Measurements from ENCODE around the gene AMH. TPM values are rescaled to one million over a fixed set of nuclear protein-coding genes. Genes with fewer than 3 reads are reported as not detected.

AMH gene
- total and polyA plus RNA-seq, 2 of the 13 experiments (the other 11 are each of a cell fraction or from before 2014, with no cell fraction given) = 0.03 to 0.18 TPM

DNA sequence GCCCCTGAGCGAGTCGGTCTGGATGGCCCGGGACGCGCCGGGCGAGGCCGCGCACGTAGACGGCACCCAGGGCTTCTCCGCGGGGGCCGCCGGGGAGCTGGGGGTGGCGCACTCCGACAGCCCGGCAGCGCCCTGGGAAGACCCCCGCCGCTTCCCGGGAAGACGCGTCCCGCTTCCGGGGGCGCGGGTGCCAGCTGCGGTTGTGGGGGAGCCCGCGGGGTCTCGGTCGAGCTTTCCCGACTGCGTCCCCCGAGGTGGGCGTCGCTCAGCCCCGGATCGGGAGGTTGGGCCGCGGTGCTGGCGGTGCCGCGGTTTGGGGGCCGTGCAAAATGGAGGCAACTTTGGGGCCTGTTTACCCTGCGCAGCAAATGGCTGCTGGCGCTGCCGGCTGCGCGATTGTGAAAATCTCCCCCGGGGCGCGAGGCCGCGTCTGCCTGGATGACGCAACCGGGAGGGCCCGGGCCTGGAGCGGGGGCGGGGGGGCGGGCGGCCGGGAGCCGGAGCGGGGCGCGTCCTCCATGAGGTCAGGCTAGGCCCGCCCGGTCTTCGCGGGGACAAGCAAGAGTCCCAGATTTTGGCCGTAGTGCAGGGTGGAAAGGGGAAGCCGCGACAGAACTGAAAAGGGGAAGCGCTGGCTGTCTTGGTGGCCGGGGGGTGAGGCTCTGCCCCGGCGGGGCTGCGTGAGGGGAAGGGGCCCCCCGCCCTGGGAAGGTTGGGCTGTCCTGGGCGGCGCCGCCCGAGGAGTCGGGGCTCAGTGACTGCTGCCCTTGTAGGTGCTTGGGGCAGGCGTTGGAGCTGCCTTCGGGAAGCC lies 21.5 kb downstream of the AMH start (continued):
- TF ChIP-seq, protein P1, sequence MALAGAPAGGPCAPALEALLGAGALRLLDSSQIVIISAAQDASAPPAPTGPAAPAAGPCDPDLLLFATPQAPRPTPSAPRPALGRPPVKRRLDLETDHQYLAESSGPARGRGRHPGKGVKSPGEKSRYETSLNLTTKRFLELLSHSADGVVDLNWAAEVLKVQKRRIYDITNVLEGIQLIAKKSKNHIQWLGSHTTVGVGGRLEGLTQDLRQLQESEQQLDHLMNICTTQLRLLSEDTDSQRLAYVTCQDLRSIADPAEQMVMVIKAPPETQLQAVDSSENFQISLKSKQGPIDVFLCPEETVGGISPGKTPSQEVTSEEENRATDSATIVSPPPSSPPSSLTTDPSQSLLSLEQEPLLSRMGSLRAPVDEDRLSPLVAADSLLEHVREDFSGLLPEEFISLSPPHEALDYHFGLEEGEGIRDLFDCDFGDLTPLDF (CRISPR knock-in tag; IDR thresholded peaks at IDR 0.05) = no peak
- TF ChIP-seq ZNF780A (CRISPR knock-in tag; IDR thresholded peaks at IDR 0.05) = no peak
- no peak for TF ChIP-seq ATF1 (CRISPR knock-in tag; IDR thresholded peaks at IDR 0.05)
- TF ChIP-seq, protein P2, sequence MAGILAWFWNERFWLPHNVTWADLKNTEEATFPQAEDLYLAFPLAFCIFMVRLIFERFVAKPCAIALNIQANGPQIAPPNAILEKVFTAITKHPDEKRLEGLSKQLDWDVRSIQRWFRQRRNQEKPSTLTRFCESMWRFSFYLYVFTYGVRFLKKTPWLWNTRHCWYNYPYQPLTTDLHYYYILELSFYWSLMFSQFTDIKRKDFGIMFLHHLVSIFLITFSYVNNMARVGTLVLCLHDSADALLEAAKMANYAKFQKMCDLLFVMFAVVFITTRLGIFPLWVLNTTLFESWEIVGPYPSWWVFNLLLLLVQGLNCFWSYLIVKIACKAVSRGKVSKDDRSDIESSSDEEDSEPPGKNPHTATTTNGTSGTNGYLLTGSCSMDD (CRISPR knock-in tag; IDR thresholded peaks at IDR 0.05) = no peak
- no peak for TF ChIP-seq FOXA1 (IDR thresholded peaks at IDR 0.05)
- peak; percentile 70 for TF ChIP-seq FOXA1 (CRISPR knock-in tag; IDR thresholded peaks at IDR 0.05)
- TF ChIP-seq MTF2 (CRISPR knock-in tag; IDR thresholded peaks at IDR 0.05; ENCODE audit: borderline replicate concordance) = 0 out of 2 replicates have a peak, but pooled peaks have one; percentile 37
- TF ChIP-seq MEF2D (CRISPR knock-in tag; IDR thresholded peaks at IDR 0.05) = no peak
- peak; percentile 35; the same call in 1 of the 2 replicates for TF ChIP-seq ZNF558 (CRISPR knock-in tag; IDR thresholded peaks at IDR 0.05; ENCODE audit: borderline replicate concordance)
- no peak for TF ChIP-seq SMC3 (IDR thresholded peaks at IDR 0.05; ENCODE audit: low read length)
- TF ChIP-seq, protein P3, sequence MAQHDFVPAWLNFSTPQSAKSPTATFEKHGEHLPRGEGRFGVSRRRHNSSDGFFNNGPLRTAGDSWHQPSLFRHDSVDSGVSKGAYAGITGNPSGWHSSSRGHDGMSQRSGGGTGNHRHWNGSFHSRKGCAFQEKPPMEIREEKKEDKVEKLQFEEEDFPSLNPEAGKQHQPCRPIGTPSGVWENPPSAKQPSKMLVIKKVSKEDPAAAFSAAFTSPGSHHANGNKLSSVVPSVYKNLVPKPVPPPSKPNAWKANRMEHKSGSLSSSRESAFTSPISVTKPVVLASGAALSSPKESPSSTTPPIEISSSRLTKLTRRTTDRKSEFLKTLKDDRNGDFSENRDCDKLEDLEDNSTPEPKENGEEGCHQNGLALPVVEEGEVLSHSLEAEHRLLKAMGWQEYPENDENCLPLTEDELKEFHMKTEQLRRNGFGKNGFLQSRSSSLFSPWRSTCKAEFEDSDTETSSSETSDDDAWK (CRISPR knock-in tag; IDR thresholded peaks at IDR 0.05) = no peak
- no peak for TF ChIP-seq SMAD1 (CRISPR knock-in tag; IDR thresholded peaks at IDR 0.05; ENCODE audit: borderline replicate concordance, low read depth)
- TF ChIP-seq ZFP1 (CRISPR knock-in tag; IDR thresholded peaks at IDR 0.05) = no peak
- TF ChIP-seq, protein P4, sequence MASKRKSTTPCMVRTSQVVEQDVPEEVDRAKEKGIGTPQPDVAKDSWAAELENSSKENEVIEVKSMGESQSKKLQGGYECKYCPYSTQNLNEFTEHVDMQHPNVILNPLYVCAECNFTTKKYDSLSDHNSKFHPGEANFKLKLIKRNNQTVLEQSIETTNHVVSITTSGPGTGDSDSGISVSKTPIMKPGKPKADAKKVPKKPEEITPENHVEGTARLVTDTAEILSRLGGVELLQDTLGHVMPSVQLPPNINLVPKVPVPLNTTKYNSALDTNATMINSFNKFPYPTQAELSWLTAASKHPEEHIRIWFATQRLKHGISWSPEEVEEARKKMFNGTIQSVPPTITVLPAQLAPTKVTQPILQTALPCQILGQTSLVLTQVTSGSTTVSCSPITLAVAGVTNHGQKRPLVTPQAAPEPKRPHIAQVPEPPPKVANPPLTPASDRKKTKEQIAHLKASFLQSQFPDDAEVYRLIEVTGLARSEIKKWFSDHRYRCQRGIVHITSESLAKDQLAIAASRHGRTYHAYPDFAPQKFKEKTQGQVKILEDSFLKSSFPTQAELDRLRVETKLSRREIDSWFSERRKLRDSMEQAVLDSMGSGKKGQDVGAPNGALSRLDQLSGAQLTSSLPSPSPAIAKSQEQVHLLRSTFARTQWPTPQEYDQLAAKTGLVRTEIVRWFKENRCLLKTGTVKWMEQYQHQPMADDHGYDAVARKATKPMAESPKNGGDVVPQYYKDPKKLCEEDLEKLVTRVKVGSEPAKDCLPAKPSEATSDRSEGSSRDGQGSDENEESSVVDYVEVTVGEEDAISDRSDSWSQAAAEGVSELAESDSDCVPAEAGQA (IDR thresholded peaks at IDR 0.05; ENCODE audit: low read depth) = peak; percentile 65
- TF ChIP-seq, protein P4 (CRISPR knock-in tag; IDR thresholded peaks at IDR 0.05; ENCODE audit: borderline replicate concordance) = no peak
- TF ChIP-seq ADNP (CRISPR knock-in tag; IDR thresholded peaks at IDR 0.05) = no peak
- no peak; the same call in 1 of the 2 replicates for TF ChIP-seq ZNF143 (CRISPR knock-in tag; IDR thresholded peaks at IDR 0.05)
- TF ChIP-seq, protein P5, sequence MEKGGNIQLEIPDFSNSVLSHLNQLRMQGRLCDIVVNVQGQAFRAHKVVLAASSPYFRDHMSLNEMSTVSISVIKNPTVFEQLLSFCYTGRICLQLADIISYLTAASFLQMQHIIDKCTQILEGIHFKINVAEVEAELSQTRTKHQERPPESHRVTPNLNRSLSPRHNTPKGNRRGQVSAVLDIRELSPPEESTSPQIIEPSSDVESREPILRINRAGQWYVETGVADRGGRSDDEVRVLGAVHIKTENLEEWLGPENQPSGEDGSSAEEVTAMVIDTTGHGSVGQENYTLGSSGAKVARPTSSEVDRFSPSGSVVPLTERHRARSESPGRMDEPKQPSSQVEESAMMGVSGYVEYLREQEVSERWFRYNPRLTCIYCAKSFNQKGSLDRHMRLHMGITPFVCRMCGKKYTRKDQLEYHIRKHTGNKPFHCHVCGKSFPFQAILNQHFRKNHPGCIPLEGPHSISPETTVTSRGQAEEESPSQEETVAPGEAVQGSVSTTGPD (CRISPR knock-in tag; IDR thresholded peaks at IDR 0.05) = no peak

All from HepG2 (cell line).